Measurements from ENCODE around the gene PEMT.

Gene PEMT

DNA sequence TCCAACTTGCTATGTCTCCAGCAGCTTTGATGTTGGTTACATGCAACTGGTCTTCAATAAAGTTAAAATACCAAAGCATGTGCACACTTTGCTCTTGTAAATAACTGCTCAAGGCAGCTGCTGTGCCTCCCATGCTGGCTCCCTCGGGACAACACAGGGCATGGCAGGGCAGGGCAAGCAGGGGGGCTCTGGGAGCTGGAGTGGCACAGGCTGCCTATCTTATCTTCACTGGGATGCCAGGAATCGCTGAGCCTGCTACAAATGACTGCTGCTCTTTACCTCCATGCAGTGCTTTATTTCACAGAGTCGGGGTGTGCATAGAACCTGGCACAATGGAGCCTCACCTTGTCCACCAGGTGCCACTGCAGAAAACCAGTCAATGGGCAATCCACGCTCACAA lies 21.8 kb downstream of the PEMT start:
- no peak for DNase-seq

DNA sequence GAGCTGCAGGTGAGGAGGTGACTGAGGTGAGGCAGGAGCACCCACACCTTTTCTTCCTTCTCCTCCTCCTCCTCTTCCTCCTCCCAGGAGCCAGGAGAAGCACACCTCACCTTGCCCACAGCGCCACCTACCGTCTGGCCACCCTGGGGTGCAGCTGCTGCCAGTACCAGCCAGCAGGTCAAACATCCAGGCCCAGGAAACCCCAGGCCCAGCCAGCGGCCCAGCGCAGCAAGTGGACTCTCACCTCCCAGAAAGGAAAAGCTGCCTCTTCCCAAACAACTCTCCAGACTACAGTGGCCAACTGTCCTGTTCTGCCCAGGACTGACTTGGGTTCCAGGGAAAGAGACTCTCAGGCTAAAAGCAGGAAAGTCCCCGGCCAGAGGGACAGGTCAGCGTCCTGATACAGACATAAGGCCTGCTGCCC lies 22.7 kb downstream of the PEMT start:
- no peak for DNase-seq

DNA sequence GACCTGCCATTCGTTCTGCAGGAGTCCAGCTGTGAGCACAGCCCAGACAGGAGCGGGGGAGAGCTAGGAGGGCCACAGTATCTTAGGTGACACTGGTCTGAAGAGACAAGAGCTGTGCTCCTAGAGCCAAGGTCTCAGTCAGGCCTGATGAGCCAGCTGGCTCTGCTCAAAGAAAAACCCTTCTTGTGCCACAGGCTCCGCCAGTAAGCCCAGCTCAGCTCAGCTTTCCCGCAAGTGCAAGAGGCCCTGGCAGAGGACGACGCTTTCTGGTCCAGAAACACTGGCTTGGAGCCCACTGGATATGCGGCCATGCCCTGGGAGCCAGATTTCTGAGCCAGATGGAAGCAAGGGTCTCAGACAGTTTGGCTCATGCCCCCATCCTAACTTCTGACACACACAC lies 23.9 kb downstream of the PEMT start:
- no peak for DNase-seq

DNA sequence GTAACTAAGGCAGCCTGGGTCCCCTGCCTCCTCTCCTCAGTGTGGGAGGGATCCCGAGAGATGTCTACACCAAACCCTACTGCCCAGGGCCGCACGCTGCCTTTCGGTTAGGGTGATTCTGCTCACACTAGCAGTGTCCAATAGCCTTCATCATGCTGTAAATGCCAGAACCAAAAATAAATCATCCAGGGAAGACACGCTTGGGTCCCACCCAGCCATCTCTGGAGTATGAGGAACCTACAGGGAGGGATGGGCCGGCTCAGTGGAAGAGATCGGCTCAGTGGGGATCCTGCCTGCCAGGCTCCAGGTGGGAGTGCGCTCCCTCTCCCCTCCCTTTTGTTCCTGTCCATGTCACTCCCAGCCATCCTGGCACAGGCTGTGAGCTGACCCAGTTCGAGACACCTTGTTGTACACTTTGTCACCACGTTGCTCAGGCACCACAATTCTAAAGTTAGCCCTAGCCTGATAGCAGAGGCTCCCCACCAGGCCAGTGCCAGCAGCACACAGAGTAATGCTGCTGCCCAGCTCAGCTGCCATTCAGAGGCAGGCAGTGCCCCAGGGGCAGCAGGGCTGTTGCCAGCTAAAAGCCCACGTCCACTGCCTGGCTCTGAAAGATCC lies 24.5 kb downstream of the PEMT start:
- DNase-seq, result no peak

DNA sequence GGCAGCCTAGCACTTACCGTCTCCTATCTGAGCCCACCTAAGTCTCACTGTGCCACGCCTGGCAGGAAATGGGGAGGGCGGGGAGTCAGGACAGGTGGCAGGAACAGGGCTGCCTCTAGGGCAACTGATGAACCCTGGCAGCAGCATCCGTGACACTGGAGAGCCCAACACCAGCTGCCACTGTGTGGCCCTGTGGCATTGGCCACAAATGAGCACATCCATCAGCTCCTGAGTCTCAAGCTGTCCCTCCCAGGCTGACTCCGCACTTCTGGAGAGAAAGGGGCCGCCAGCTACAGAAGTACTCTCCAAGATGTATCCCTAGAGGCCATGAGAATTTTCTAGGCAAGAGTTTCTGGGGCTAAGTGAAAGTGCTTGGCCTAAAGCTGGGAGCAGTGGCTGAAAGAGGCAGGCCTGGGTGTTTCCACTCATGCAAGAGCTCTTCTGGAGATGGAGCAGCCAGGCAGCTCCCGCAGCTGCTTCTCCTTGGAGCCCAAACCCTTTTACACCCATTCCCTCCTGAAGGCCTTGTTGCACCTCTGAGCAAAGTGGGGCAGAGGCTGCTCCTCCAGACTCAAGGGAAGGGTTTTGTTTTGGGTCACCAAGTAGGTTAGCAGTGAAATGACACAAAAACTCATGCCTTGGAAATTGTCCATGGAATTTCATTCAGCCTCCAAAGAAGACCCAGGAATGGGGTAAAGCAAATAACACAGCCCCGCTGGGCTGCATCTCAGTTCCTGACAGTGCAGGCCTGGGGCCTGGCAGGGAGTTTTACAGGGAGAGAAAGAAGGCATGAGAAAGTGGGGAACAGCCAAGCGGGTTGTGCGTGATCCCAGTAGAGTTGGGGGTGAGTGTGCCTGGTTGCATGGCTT lies 25.8 kb downstream of the PEMT start:
- DNase-seq, result no peak

DNA sequence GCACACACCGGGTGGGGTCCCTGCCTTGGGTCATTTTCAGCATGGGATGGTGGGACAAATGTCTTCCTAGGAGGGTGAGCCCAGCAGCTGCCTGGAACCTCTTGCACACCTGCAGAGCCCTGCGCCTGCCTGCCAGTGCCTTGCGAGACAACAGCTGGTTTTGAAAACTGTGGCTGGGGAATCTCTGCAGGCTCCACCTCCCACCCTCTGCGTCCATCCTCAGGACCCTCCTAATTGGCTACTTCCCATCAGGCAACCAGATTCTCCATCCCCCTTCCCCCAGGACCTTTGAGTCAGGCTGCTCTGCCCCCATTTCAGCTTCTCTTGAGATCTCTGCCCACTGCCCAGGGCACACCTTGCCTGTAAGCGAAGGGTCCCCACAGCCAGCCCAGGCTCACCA lies 26.6 kb downstream of the PEMT start:
- no peak for DNase-seq

DNA sequence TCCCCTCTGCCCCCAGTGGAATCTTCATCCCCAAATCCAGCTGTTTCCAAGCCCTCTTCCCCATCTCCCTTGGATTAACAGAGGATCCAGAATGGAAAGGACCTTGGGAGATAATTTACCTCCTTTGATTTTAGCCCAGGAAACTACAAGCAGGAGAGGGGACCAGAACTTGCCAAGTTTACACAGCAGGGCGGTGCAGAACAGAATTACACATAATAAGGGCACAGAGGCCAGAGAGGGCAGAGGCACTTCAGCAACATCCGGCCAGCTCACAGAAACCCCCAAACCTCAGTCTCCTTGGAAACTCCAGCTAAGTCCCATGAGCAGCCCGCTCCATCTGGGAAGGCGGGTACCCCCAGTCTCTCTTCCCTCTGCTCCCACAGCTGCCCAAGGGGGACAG lies 27.2 kb downstream of the PEMT start:
- DNase-seq, result no peak

DNA sequence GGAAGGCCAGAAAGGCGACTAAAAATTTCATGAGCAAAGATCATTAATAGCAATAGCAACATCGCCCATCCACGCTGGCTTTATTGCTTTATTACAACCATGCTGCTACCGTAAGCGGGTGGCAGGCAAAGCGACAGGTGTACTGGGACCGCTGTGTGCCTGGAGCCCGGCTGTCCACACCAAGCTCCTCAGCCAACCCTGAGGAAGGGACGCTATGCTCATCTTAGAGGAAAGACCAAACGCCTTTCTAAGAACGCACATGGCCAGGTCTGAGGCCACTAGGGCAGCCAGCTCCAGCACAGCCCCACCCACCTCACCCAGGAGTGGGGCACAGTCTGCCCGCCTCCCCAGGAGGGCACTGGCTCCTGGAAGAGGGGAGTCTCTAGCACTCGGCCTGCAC lies 28.0 kb downstream of the PEMT start:
- DNase-seq, result no peak

DNA sequence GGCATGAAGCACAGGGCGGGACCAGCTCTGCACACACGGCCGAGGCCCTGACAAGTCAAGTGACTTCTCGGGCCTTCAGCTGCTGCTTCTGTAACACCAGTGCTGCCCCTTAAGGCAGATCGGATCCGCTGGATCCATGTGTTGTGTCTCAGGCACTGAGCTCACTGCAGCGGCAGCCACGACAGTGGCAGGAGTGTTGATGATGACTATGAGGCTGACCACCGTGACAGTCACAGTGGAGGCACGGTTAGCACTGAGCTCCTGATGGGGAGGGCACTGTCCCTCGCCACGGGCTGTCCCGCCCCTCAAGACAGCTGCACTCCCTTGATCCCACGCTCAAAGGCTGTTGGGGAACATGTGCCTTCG lies 29.4 kb downstream of the PEMT start:
- no peak for DNase-seq

DNA sequence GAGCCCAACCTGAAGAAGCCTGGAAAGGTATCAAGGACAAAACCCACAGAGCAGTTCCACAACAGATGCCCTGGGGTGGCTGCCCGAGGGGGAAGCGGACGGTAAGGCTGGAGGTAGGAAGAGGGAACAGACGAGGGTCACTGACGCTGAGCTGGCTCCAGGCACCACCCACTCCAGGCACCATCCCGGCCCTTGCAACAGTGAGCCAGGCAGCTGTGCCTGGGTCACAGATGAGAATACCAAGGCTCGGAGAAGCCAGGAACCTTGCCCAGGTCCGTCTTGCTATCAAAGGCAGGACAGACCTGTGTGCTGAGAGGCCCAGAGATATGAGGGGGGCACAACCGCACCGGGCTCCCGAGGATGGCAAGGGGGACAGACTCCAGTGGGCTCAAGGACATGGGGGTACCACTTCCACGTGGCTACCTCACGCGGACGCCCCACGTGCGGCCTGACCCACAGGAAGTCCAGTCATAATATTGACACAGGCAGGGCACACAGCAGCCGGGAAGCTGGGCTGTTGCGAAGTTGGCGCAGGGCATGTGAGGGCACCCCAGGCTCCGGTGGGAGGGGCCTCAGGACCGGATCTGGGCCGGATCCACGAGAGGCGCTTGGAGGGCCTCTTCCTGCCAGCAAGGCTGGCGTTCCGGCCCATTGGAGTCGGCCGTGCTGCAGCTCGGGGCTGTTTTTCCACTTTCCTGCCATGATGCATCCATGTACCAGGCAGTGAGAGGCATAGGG lies 29.9 kb downstream of the PEMT start:
- no peak for DNase-seq

DNA sequence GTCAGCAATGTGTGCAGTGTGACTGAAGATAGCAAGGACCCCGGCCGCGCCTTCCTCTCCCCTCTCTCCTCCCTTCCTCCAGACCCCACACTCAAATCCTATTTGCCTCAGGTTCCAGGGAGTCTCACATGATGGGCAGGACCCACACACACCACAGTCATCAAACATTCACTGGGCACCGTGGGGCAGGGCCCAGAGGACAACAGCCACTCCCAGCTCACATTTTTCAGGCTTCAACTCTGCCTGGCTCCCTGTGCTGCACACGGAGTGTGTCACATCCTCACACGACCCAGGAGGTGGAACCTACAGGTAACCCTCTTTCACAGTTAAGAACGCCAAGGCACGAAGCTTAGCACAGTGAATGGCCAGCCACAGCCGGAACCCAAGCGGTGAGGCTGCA lies 30.5 kb downstream of the PEMT start:
- DNase-seq, result no peak

DNA sequence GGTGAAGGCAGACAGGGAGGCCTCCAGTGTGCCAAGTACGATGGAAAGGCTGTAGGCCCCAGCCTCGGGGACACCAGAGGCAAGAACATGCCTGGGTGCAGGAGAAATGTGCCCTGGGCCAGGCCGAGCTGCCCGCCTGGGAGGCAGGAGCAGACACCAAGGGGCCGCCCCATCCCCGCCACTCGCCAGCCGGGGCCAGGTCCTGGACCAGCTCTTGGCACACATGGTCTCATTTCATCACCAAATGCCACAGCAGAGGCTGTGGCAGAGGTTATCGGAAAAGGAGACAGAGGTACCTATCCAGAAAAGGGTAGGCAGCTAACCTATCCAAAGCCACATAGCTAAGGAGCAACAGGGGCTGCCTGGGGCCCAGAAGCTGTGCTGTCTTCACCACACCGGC lies 31.3 kb downstream of the PEMT start:
- DNase-seq, result no peak

DNA sequence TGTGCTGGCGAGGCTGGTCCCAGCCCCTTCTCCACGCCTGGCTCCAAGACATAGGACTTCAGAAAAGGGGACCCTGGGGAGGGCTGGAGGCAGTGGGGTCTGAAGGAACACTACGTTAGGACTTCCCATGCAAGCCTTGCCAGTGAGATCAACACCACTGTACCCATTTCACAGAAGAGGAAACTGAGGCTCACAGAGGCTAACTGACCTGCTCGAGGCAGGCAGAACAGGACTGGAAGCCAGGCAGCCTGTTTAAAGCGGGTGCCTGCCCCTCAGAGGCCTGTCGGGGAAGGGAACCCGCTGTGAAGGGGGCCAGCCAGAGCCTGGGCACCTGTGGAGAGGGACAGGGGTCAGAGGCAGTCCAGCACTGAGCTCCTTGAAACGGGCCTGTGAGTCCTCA lies 32.3 kb downstream of the PEMT start:
- DNase-seq, result no peak

DNA sequence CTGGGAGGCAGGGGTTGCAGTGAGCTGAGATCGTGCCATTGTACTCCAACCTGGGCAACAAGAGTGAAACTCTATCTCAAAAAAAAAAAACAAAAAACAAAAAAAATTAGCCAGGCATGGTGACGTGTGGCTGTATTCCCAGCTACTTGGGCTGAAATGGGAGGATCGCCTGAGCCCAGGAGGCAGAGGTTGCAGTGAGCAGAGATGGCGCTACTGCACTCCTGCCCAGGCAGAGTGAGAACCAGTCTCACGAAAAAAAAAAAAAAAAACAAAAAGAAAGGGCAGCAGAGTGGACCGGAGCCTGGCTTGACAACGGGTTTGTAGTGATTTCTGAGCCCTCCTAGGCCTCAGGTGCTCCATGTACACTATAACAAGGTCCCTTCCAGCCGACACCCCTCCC lies 33.1 kb downstream of the PEMT start:
- DNase-seq, result no peak

DNA sequence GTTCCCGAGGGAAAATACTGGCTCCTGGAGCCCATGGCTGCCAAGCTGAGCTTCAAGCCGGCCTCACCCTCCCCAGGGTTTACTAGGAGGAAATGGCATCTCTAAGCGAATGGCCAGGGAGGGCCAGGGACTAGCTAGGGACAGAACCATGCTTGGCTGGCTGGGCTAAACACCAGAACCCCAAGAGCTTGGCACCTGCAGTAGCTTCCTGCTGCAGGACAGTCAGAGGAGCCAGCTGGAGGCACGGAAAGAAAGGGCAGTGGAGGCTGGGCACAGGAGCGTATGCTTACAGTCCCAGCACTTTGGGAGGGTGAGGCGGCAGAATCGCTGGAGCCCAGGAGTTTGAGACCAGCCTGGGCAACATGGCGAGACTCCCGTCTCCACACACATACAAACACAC lies 33.7 kb downstream of the PEMT start:
- DNase-seq, result no peak

DNA sequence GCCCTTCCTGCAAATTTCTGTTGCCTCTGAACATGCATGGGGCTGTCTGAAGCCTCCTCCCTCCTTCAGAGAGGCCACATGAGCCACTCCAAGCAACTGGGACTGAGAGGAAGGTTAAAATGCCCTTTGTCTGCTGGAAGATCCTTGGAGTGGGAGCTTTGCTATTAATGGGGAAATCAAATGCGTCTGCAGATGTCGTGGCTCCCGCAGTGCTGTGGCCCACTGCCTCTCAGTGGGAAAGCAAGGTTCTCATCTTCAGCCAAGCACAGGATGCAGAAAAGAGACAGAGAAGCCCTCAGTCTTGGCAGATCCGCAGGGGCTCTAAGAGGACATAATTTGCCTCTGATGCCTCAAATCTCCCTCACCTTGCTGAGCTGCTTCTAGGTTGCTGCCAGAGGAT lies 34.8 kb downstream of the PEMT start:
- no peak for DNase-seq

DNA sequence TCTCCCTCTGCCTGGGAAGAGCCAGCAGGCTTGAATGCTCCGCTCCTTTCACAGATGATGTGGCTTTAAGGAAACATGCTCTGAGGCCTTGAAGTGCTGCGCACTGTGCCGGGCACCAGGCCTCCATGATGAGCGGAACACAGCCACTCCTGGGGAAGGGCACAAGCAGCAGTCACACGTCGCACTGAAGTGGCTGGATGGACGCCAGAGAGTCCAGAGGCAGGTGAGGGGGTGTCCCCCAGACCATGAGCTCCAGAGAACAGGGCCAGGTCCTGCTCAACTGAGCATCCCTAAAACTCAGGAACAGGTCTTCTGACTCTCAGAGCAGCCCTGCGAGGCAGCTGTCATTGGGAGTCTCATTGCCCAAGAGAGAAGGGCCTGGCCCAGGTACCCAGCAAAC lies 35.6 kb downstream of the PEMT start:
- DNase-seq, result no peak

DNA sequence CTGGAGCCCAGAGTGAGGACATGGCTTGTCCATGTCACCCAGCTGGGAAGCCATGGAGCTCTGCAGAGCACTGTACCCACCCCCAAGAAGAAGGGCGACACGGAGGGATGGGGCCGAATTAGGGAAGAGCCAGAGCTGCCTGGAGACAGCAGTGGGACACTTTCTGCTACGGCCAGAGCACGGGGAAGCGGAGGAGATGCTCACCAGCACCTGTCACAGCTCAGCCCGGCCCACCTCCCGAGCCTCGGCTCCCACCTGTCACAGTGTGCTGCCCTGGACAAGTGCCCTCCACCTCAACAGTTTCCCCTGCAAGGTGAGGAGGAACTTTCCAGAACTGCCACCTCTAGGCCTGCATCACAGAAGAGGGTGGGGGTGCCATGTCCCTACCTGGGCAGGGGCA lies 36.4 kb downstream of the PEMT start:
- DNase-seq, result no peak

DNA sequence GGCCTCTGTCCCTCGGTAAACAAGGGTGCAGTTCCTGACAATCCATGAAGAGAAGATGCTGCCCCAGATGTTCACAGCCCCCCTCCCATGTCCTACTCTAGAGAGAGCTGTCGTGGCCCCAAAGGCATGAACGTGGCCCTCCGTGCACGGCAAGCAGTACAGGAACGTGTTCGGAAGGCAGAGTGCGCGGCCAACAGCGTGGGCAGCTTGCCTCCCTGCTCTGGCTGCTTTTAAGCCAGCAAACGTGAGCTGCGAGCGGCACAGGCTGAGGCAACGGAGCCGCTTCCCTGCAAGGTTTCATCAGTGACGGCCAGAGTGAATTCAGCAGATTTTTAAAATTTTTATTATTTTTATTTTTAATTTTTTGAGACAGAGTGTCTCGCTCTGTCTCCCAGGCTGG lies 37.2 kb downstream of the PEMT start:
- DNase-seq, result no peak

DNA sequence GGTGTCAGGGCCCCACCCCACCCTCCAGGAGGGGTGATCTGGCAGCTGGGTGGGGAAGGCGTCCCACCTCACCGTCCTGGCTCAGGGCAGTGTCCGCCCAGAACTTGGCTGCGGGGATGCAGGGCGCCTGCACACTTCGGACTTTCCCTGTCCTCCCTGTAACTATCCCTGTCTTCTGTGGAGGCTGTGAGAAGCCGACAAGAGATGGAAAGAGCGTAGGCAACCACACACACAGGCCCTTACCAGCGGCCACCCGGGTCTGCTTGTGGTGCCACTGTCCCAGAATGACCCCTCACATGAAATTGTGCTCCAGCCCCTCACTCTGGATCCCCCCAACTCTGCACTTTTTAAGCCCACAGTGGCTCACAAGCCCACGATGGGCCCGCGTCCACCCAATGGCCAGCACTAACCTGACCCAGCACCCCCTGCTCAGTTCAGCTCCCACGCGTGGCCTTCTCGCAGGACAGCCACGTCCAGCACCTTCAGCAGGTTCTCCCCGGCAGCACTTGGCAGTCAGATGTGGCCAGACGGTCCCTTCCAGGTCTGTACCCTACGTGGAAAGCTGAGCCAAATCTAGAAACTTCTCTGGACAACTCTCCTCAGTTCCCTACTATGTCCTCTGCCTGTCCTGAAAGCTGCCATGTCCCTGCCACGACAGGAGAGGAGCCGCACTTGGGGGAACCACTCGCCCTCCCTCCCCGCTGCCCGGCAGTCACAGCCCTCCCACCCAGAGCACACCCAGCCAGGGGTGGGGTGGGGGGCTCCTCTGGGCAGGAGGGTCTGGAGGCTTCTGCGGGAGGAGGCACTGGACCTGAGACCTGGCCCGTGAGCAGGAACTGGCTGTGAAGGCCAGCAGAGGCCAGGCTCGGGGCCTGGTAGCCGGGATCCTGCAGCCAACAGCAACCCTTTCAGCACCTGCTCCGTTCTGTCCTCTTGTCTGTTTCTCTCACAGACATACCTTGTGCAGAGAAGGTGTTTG lies 38.0 kb downstream of the PEMT start:
- no peak for DNase-seq

DNA sequence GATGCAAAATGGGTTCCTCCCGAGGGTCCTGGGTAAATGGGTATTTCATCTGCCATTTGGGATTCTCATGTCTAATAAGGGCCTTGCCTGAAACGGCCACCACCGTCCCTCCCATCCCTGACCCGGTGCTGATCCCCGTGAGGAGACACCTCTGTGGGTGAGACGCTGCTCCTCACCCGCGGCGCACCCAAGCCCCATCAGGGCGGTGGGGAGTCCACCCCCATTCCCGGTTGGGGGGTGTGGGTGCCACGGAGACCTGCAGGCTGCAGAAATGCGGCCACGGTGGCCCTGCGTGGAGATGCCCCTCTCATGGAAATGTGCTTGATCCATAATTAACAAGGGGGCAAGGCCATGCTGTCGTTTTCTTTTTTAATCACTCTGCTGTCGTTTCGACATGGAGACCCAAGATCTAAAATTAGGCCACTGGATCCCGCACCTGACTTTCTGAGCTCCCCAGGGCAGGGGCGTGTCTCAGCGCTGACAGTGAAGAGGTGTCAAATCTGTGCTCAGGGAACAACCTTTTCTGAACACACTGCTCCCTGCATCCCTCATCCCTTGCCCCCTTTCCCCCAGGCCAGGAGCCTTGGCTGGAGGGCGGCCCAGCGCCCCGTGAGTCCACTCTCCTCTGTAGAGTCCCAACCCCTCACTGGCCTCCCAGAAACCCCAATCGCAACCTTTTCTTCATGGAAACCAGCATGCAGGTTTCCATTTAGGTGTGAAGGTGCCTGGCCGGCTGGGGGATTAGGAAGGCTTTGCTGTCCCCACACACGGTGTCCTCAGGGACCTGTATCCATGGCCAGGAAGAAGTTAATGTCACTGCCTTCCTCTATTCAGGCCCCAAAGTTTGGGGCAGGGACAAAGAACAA lies 38.9 kb downstream of the PEMT start:
- DNase-seq, result no peak

DNA sequence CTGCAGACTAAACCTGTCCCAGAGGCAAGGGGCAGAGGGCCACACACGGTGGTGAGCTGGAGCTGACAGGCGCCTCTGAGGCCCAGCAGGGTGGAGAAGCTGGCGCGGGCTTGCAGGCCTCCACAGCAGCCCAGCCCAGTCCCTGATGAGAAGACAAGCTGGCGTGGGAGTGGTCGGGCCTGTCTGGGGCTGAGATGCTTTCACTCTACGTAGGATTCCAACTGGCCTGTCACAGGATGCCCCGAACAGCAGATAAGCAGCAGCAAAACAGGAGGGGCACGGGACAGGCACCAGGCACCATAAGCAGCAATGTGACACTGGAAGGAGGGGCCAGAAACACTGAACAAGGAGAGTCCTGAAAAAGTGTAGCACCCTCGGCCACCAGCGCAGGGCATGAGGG lies 40.1 kb downstream of the PEMT start:
- DNase-seq, result no peak
